A172 (cell line): ENCODE measurements around the gene SHOC1. TPM values are rescaled to one million over a fixed set of nuclear protein-coding genes. Genes with fewer than 3 reads are reported as not detected.
"Not testable (repeated sequence)": the region's sequence is repeated elsewhere in the genome, so short reads cannot be mapped to it uniquely, and the experiment has no call there.

Experiments used
- DNase-seq: peaks from one replicate; pipeline ENCODE4 v3.0.0-alpha.2; 2015; ENCODE audit warnings: low spot score
- total RNA-seq: library from RNA; depleted of rRNA; stranded (reverse); fragments of >200 nt; shearing (Covaris generic); gene quantifications from 2 replicates; pipeline ENCODE4 v1.2.3, GENCODE V29; 2014; rRNA removed

SHOC1 gene
- total RNA-seq, 1 experiment from 2014 or later, result not detected

GRCh38 chr9:111805262-111805661 is 10.5 kb upstream of the SHOC1 start:
- DNase-seq, result no peak

GRCh38 chr9:111804636-111805035 is 9.9 kb upstream of the SHOC1 start:
- DNase-seq, result no peak

- DNase-seq, result no peak
Measured at GRCh38 chr9:111803924-111804323, 9.2 kb upstream of the SHOC1 start.

- DNase-seq, result no peak
Measured at GRCh38 chr9:111799915-111800526, 5.3 kb upstream of the SHOC1 start.

GRCh38 chr9:111799506-111799905 is 4.8 kb upstream of the SHOC1 start:
- no peak for DNase-seq

- DNase-seq, result no peak
Measured at GRCh38 chr9:111798786-111799185, 4.0 kb upstream of the SHOC1 start.

GRCh38 chr9:111795557-111795839 is 761 bp upstream of the SHOC1 start:
- DNase-seq, result no peak

- DNase-seq, result not testable (repeated sequence)
Measured at GRCh38 chr9:111791821-111792220, 2.9 kb downstream of the SHOC1 start.

GRCh38 chr9:111789881-111790280 is 4.9 kb downstream of the SHOC1 start:
- no peak for DNase-seq

GRCh38 chr9:111783857-111784256 is 10.9 kb downstream of the SHOC1 start:
- no peak for DNase-seq

GRCh38 chr9:111783424-111783823 is 11.3 kb downstream of the SHOC1 start:
- no peak for DNase-seq

- DNase-seq, result no peak
Measured at GRCh38 chr9:111766066-111766465, 28.7 kb downstream of the SHOC1 start.

- DNase-seq, result no peak
Measured at GRCh38 chr9:111762556-111762955, 32.2 kb downstream of the SHOC1 start.

GRCh38 chr9:111759762-111760639 is 34.7 kb downstream of the SHOC1 start:
- peak; percentile 74 for DNase-seq

GRCh38 chr9:111754800-111755199 is 39.9 kb downstream of the SHOC1 start:
- DNase-seq, result no peak

- no peak for DNase-seq
Measured at GRCh38 chr9:111752455-111752854, 42.3 kb downstream of the SHOC1 start.

Other genes with a start within 250 kb of the SHOC1 start
- 12.1 and 13.0 TPM in 2 replicates for gene PTGR1, start 195.3 kb downstream of the SHOC1 start, total RNA-seq
- 7.0 and 8.7 TPM in 2 replicates for gene DNAJC25, start 163.6 kb downstream of the SHOC1 start, total RNA-seq
- 114 and 140 TPM in 2 replicates for gene GNG10, start 133.3 kb downstream of the SHOC1 start, total RNA-seq
- 64.6 and 80.7 TPM in 2 replicates for gene UGCG, start 101.9 kb upstream of the SHOC1 start, total RNA-seq